H54 (cell line): Measurements from ENCODE around the gene ZNF460.
A peak's percentile ranks its signal among the peaks of the same experiment; 100 is the strongest.

Experiments
- DNase-seq: peaks from one replicate; pipeline ENCODE4 v3.0.0; 2011; ENCODE audit warnings: low spot score, mixed read lengths; ENCODE audit not compliant: insufficient read length
- FAIRE-seq: peaks from 3 replicates; lab custom pipeline; 2011; peaks lifted over from hg19 to GRCh38; lab: Jason Lieb, UNC
- POLR2A ChIP-seq: IDR thresholded peaks from 2 replicates; pipeline ENCODE4 v1.6.1; 2011; ENCODE audit warnings: low read depth, mild to moderate bottlenecking, low read length

Gene ZNF460

GRCh38 chr19:57302020-57302465, 21.8 kb downstream of the ZNF460 start:
- DNase-seq, result peak; percentile 91
- TF ChIP-seq POLR2A, result no peak
- peak; percentile 96 for FAIRE-seq

- DNase-seq (no peak), FAIRE-seq (no peak)
- TF ChIP-seq POLR2A, result no peak
Measured at GRCh38 chr19:57302727-57303401, 22.6 kb downstream of the ZNF460 start.

- no peak for DNase-seq
- FAIRE-seq, result no peak
- TF ChIP-seq POLR2A, result no peak
Measured at GRCh38 chr19:57305056-57305455, 24.8 kb downstream of the ZNF460 start.

- no peak for DNase-seq
- no peak for TF ChIP-seq POLR2A
- FAIRE-seq, result no peak
Measured at GRCh38 chr19:57308514-57308913, 28.2 kb downstream of the ZNF460 start.

- FAIRE-seq (no peak), DNase-seq (no peak)
- TF ChIP-seq POLR2A, result no peak
Measured at GRCh38 chr19:57310792-57311191, 30.5 kb downstream of the ZNF460 start.

GRCh38 chr19:57314146-57314545, 33.9 kb downstream of the ZNF460 start:
- FAIRE-seq, result no peak
- no peak for DNase-seq
- no peak for TF ChIP-seq POLR2A

GRCh38 chr19:57317503-57317902, 37.2 kb downstream of the ZNF460 start:
- DNase-seq, result no peak
- FAIRE-seq, result no peak
- no peak for TF ChIP-seq POLR2A

- FAIRE-seq, result no peak
Measured at GRCh38 chr19:57319869-57320179, 39.5 kb downstream of the ZNF460 start.

GRCh38 chr19:57320180-57321084, 40.1 kb downstream of the ZNF460 start, which contains the start of gene ZNF543:
TSS of gene ZNF543 (plus strand) at chr19:57320472. CDS start at chr19:57320854, 382 bp downstream.
- peak; percentile 99 for DNase-seq
- TF ChIP-seq POLR2A, result peak; percentile 94
- FAIRE-seq, result peak; percentile 95

More at GRCh38 chr19:57319869-57320179, 39.5 kb downstream of the ZNF460 start:
- TF ChIP-seq POLR2A, result no peak
- no peak for DNase-seq

- FAIRE-seq, result no peak
- DNase-seq, result no peak
- TF ChIP-seq POLR2A, result no peak
Measured at GRCh38 chr19:57321116-57321515, 40.8 kb downstream of the ZNF460 start.

- FAIRE-seq (no peak), DNase-seq (no peak)
- no peak for TF ChIP-seq POLR2A
Measured at GRCh38 chr19:57321751-57322150, 41.5 kb downstream of the ZNF460 start.

- DNase-seq, result no peak
- no peak for FAIRE-seq
- TF ChIP-seq POLR2A, result no peak
Measured at GRCh38 chr19:57324992-57325391, 44.7 kb downstream of the ZNF460 start.

GRCh38 chr19:57327993-57328392, 47.7 kb downstream of the ZNF460 start:
- FAIRE-seq (no peak), DNase-seq (no peak)
- TF ChIP-seq POLR2A, result no peak

- no peak for TF ChIP-seq POLR2A
- no peak for FAIRE-seq
- no peak for DNase-seq
Measured at GRCh38 chr19:57334191-57334590, 53.9 kb downstream of the ZNF460 start.
